HG03575 (cell line): Measurements from ENCODE around the gene FAR1.
"Not testable (repeated sequence)": the region's sequence is repeated elsewhere in the genome, so short reads cannot be mapped to it uniquely, and the experiment has no call there.

Source experiments
- ATAC-seq: cut with Tn5 transposase; IDR thresholded peaks from one replicate; pipeline ENCODE4 v1.9.1; 2021; ENCODE audit not compliant: unreplicated experiment, insufficient number of reproducible peaks, low FRiP score; ENCODE audit errors: extremely low read depth

FAR1 gene

GRCh38 chr11:13699041-13699440, 30.6 kb downstream of the FAR1 start:
- ATAC-seq = no peak

GRCh38 chr11:13699870-13700269, 31.4 kb downstream of the FAR1 start:
- no peak for ATAC-seq

- ATAC-seq = no peak
Observed at GRCh38 chr11:13701506-13701905, 33.0 kb downstream of the FAR1 start.

- ATAC-seq = no peak
Observed at GRCh38 chr11:13702071-13702470, 33.6 kb downstream of the FAR1 start.

- no peak for ATAC-seq
Observed at GRCh38 chr11:13705710-13706109, 37.2 kb downstream of the FAR1 start.

GRCh38 chr11:13713982-13714381, 45.5 kb downstream of the FAR1 start:
- ATAC-seq = no peak

GRCh38 chr11:13717331-13717730, 48.9 kb downstream of the FAR1 start:
- no peak for ATAC-seq

- ATAC-seq = no peak
Observed at GRCh38 chr11:13718394-13718793, 49.9 kb downstream of the FAR1 start.

GRCh38 chr11:13720940-13721339, 52.5 kb downstream of the FAR1 start:
- ATAC-seq = no peak

GRCh38 chr11:13721760-13722159, 53.3 kb downstream of the FAR1 start:
- no peak for ATAC-seq

- no peak for ATAC-seq
Observed at GRCh38 chr11:13726456-13726855, 58.0 kb downstream of the FAR1 start.

GRCh38 chr11:13728076-13728475, 59.6 kb downstream of the FAR1 start:
- no peak for ATAC-seq

GRCh38 chr11:13734530-13734929, 66.1 kb downstream of the FAR1 start:
- ATAC-seq = no peak

- ATAC-seq = no peak
Observed at GRCh38 chr11:13745165-13745564, 76.7 kb downstream of the FAR1 start.

GRCh38 chr11:13753316-13753715, 84.8 kb downstream of the FAR1 start:
- not testable (repeated sequence) for ATAC-seq

GRCh38 chr11:13759050-13759449, 90.6 kb downstream of the FAR1 start:
- no peak for ATAC-seq

GRCh38 chr11:13760115-13760514, 91.6 kb downstream of the FAR1 start:
- ATAC-seq = no peak

- no peak for ATAC-seq
Observed at GRCh38 chr11:13761250-13761649, 92.8 kb downstream of the FAR1 start.

GRCh38 chr11:13761716-13762115, 93.2 kb downstream of the FAR1 start:
- ATAC-seq = no peak

- no peak for ATAC-seq
Observed at GRCh38 chr11:13762718-13763117, 94.2 kb downstream of the FAR1 start.

GRCh38 chr11:13763341-13763740, 94.9 kb downstream of the FAR1 start:
- ATAC-seq = no peak

GRCh38 chr11:13765886-13766285, 97.4 kb downstream of the FAR1 start:
- ATAC-seq = no peak
